HT1080 (cell line): Measurements from ENCODE around the gene F7. TPM values are rescaled to one million over a fixed set of nuclear protein-coding genes. Genes with fewer than 3 reads are reported as not detected.
"Not testable (repeated sequence)": the region's sequence is repeated elsewhere in the genome, so short reads cannot be mapped to it uniquely, and the experiment has no call there.

Experiments used
- DNase-seq: peaks from one replicate; pipeline ENCODE4 v3.0.0-alpha.2; 2015; ENCODE audit warnings: low read depth
- total RNA-seq: library from RNA; depleted of rRNA; stranded (reverse); fragments of >200 nt; shearing (Covaris generic); gene quantifications from 2 replicates; pipeline ENCODE4 v1.2.3, GENCODE V29; 2014

The F7 gene
- total RNA-seq, 1 experiment from 2014 or later = 0.10 TPM

DNA sequence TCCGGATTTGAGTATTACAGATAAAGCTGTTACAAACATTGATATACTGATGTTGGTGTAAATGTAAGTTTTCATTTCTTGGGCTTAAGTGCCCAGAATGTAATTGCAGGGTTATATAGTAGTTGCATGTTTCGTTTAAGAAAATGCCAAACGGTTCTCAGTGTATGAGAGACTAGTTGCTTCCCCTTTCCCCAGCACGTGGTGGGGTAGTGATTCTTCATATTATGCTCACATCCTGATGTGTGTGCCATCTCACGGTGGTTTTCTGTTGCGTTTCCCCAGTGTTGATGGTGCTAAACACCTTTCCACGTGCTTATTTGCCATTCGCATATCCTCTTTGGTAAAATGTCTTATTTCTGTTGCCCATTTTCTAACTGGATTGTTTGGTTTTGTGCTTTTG, 34.7 kb upstream of the F7 start:
- no peak for DNase-seq

DNA sequence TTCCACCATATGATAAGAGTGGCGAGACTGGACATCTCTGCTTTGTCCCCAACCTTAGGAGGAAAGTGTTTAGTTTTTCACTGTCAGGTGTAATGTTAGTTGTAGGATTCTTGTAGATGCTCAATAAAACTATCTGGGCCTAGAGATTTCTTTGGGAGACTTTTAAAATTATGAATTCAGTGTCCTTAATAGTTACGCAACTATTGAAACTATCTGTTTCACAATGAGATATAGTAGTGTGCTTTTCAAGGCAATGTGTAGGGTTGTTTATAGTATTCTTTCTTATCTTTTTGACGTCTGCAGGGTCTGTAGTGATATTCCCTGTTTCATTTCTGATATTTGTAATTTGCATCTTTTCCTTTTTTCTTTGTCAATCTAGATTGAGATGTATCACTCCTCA, 33.2 kb upstream of the F7 start:
- no peak for DNase-seq

DNA sequence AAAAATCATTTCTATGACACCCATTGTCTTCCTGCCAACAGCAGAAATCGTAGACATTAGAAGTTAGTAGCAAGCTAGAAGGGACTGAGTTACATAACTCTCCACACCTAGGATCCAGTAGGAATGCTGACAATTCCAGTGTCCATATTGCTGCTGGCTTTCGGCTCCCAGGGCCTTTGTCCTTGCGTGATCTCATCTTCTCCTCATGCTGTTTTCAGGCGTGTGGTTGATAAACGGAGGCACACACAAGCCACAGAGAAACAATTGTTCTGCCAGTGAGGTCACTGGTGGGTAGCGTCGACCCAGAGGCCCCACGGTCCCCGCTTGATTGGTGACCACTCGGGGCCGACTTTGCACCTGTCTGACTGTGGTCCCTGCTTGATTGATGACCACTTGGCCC, 31.6 kb upstream of the F7 start:
- DNase-seq = no peak

DNA sequence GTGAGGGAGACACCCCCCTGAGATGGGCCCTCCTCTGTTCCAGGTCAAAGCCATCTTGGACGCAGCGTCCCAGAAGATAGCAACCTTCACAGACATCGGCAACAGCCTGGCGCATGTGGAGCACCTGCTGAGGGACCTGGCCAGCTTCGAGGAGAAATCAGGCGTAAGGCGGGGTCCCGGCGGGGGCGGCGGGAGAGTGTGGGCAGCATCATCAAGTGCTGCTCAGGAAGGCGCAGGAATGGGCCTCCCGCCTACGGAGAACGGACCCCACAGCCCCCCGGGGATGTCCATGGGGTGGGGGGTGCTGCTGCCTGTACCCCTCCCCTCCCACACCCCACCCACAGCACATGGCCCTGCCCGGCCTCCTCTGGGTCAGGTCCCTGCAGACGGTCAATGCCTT, 31.2 kb upstream of the F7 start:
- no peak for DNase-seq

DNA sequence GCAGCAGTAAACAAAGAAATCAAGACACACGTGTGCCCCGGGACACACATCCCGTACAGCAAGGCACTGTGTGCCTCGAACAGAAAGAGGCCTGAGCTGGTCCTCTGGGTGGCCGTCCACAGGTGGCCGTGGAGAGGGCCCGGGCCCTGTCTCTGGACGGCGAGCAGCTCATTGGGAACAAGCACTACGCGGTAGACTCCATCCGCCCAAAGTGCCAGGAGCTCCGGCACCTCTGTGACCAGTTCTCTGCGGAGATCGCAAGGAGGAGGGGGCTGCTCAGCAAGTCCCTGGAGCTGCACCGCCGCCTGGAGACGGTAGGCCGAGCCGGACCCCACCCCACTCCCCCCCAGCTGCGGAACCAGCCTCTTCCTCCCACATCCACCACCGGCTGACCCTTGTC, 30.7 kb upstream of the F7 start:
- no peak for DNase-seq

DNA sequence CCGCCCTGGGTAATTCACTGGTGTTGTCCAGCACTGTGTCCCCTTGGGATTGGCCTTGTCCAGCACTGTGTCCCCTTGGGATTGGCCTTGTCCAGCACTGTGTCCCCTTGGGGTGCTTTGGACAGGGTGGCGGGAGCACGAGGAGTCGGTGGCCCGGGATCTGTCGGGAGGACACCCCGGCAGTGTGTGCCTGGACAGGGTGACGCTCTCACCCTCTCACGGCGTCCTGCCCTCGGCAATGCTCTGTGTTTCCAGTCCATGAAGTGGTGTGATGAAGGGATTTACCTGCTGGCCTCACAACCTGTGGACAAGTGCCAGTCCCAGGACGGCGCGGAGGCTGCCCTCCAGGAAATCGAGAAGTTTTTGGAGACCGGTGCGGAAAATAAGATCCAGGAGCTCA, 29.9 kb upstream of the F7 start:
- DNase-seq = no peak

DNA sequence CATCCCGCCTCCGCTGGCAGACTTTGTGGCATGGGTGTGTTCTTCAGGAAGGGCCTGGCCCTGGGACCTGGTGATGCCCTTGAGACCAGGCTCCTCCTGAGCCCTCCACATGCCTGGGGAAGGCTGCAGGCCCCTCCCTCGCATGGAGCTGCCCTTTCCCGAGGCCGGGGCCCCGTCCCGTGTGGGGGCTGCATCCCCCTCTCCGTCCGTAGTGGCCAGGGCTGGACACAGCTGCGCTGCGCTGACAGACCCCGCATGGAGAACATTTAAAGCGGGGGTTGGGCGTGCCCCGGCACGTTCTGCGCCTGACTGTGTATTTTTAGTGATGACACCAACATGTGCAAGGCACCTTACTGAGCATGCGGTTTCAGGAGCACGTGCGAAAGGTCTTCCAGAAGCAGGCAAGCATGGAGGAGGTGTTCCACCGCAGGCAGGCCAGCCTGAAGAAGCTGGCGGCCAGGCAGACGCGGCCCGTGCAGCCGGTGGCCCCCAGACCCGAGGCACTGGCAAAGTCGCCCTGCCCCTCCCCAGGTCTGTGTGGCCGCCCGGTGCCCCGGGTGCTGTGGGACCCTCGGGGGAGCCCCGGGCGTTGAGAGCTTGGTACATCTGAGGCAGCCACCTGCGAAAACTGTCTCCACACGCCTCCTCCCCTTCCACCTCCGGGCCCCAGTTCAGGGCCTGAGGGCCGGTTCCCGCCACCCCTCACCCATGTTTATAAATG, 28.8 kb upstream of the F7 start:
- no peak for DNase-seq

DNA sequence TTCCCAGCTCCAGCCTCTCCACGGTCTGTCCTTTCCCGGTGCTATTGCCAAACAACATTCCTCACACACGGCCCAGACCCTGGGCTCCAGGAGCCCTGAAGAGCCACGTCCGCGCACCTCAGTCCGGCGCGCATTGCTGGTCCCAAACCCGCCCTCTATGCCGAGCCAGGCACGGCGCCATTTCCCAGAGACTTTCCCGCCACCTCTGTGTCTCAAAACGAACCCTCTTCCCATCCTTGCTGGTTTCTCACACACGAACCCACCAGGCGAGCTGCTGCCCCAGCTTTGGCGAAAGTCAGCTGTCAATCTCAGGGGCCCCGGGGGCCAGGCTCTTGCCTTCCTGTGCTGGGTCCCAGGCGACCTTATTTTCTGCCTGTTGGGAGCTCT, 28.0 kb upstream of the F7 start:
- DNase-seq = no peak

DNA sequence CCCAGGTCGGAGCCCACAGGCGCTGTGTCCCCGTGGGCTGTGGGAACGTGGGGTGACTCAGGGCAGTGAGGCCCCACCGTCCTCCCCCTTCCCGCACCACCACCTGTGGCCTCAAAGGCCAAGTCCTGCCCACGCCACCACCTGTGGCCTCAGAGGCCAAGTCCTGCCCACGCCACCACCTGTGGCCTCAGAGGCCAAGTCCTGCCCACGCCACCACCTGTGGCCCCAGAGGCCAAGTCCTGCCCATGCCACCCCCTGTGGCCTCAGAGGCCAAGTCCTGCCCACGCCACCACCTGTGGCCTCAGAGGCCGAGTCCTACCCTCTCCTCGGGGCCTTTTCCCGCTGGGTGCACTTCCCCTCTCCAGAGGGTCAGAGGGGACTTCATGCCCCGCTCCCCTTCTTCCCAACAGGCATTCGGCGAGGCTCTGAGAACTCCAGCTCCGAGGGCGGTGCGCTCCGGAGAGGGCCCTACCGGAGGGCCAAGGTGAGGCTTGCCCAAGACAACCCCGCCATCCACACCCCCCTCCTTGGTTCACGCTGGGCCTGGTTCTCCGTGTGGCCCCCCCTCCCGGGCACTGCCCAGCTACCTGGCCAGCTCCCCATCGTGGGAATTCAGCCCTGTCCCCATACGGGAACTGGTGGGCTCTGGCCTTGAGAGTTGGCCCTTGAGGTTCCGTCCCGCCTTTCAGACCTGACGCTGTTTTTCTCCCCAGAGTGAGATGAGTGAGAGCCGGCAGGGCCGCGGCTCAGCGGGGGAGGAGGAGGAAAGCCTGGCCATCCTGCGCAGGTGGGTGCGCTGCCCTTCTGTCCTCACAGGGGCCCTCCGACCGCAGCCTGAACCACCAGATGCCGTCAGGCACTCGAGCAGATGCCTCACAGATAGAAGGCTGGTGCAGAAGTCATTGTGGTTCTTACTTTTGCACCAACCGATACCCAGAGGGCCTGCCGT, 27.4 kb upstream of the F7 start:
- DNase-seq = no peak

DNA sequence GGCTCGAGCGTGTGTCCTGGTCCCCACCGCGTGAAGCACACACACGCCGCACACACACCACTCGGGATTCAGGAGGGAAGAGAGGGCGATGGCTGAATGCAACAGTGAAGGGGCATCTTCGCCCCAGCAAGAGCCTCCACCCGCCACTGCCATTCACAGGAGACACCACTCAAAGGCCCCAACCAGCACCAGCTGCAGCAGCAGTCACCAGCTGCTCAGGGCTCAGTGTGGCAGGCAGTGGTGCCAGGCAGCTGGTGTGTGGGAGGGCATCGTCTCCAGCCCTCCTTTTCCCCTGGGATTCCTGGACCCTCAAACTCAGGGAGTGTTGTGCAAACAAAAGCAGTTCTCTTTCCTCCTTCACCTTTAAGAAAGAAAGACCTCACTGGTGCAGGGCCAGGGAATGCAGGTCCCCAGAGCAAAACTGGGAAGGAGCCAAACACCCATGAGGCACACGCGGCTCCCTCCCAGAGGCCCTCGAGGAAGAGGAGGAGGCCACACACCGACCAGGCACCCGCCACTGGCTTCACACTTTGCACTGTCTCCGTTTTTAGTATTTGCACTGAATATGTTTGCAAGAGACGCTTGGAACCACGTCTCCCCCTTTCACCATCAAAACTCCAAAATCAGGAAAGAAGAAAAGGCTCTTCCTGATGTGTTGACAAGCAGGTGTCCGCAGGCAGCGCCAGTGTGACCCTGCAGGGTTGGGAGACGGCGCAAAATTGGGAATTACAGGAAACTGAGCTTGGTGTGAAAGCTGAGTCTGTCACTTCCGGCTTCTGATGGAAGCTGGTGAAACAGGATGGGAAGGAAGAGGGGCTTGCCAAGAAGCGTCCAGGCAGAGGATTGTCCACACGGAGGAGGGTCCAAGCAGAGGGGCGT, 26.4 kb upstream of the F7 start:
- DNase-seq = no peak

DNA sequence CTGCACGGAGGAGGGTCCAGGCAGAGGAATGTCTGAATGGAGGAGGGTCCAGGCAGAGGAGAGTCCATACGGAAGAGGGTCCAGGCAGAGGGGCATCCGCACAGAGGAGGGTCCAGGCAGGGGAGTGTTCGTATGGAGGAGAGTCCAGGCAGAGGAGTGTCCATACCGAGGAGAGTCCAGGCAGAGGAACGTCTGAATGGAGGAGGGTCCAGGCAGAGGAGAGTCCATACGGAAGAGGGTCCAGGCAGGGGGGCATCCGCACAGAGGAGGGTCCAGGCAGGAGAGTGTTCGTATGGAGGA, 25.9 kb upstream of the F7 start:
- DNase-seq = not testable (repeated sequence)

DNA sequence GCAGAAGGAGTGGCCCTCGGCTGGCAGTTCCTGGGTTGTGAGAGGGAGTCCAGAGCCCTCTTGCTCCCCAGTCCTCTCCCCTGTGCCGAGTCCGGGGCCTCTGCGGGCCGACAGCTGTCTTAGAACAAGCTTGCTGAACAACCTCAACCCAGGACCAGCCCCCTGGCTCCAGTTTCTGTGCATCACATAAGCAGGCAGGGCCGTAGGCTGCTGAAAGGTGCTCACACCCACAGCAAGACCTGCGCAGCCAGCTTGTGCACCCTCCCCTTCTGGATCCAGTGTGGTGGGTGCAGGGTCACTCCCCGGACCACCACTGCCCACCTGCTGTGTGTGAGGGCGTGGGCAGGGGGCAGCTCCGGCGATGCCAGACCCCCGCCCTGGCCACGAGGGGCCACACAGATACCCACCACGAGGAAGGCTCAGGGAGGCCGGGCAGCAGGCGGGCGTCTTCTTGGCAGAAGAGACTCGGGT, 25.2 kb upstream of the F7 start:
- DNase-seq = no peak

DNA sequence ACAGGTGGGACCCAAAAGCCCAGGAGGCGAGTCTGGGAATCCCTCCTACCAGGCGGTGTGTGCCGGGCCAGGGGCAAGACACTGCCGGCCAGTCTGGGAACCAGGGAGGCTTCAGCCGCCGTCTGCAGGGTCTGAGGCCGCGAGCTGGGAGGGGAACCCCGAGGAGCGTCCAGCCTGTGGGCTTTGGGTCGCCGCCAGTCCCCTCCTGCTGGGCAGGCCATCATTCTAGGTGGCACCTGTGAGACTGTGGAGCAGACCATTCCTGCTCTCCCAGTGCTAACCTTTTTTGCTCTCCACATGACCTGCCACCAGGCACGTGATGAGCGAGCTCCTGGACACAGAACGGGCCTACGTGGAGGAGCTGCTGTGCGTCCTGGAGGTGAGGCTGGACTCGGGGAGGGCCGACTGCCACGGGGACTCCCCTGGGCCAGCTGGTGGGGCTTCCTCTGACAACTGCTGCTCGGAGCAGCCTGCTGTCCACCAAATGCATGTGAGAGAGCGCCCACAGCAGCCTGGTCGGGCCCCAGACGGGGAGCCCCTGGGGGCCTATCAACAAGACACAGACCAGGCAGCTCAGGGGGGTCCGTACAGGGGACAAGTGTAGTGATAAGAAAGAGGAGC, 24.6 kb upstream of the F7 start:
- no peak for DNase-seq

DNA sequence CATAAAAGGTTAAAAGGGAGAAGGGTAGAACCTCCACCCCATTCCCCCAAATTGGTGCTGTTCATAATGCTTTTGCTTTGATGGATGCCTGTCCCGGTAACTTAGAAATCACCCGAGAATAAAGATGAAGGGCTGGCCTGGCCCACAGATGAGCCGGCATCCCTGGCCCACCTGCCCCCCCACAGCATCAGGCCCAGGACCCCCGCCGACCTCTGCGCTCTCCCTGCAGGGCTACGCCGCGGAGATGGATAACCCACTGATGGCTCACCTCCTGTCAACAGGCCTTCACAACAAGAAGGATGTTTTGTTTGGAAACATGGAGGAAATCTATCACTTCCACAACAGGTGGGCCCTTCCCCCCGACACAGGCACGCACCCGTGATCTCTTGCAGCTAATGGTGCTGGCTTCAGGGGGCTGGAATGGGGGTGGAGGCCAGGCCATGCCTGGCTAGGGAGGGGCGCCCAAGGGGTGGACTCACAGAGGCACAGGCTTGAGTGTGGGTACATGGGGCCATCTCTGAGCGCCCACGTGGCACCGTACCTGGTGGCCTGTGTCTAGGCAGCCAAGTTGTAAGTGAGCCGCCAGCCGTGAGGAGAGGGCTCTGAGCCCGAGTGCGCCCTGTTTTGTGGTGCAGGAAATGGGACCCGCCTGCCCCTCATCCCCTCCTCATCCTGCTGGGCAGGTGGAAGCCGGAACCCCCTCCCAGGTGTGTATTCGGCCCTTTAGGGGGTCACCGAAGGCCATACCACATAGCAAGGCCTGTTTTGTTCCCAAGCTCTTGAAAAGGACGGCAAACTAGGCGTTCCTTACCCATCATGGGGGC, 23.2 kb upstream of the F7 start:
- no peak for DNase-seq

DNA sequence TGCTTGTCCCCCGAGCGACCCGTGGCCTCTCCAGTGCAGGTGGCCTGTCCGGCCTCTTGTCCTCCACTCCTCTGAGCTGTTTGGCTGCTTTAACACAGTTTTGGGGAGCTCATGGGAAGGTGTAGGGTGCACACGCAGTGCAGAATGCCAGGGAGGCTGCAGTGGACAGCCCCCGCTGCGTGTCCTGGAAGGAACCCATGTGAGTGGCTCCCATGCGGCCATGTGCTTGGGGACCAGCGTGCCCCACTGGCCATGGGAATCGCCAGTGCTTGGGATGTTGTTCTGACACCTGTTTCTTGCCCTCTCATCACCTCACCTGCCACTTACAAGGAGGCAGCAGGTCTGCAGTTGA, 22.6 kb upstream of the F7 start:
- DNase-seq = no peak

DNA sequence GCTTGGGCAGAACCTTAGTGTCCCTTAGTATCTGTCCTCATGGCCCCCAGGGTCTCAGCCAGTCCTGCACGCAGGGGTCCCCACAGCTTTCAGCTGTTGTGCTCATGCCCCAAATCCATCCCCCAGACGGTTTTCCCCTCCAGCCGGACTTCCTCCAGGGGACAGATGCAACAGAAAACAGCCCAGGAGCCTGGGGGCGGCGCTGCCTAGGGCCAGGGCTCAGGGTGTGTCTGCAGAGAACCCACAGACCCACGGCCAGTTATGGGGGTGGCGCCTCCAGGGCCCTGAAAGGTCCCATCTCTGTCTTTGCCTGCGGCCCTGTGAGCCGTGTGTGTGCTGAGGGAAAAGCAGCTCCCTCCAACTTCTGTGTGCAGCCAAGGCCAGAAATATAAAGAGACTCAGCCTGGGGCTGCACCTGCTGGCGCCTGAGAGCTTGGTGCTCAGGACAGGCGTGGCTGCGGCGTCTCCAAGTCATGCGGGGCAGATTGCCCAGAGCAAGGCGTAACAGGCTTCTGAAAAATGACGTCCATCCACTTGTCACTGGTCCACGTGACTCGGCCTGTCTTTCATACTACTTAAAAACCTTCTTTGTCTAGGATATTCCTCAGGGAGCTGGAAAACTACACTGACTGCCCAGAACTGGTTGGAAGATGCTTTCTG, 22.1 kb upstream of the F7 start:
- peak; percentile 38 for DNase-seq

DNA sequence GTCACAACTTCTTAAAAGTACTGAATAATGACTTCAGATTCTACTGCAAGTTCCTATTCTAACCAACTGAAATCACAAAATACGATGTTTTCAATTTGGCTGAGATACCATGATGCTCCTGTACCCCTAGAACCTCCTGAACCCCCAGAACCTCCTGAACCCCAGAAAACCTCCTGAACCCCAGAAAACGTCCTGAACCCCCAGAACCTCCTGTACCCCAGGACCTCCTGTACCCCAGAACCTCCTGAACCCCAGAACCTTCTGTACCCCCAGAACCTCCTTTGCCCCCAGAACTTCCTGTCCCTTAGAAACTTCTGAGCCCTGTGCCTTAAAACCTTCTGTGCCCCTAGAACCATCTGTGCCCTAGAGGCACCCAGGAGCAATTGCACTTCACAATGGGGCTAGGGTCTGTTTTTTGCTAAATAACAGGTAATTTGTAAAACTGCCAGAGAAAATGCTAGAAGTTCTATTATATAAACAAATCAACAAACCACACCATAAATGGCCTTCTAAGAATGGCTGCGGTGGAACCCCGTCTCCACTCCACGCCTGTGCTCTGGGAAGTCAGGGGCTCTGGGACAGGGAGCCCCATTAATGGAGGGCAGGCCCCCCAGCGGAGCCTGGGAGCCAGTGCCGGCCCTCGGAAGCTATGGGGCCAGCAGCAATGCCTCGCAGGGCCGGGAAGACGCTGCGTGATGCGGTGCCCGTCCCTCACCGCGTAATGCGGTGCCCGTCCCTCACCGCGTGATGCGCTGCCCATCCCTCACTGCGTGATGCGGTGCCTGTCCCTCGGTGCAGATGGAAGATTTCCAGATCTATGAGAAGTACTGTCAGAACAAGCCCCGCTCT, 21.3 kb upstream of the F7 start:
- DNase-seq = no peak

DNA sequence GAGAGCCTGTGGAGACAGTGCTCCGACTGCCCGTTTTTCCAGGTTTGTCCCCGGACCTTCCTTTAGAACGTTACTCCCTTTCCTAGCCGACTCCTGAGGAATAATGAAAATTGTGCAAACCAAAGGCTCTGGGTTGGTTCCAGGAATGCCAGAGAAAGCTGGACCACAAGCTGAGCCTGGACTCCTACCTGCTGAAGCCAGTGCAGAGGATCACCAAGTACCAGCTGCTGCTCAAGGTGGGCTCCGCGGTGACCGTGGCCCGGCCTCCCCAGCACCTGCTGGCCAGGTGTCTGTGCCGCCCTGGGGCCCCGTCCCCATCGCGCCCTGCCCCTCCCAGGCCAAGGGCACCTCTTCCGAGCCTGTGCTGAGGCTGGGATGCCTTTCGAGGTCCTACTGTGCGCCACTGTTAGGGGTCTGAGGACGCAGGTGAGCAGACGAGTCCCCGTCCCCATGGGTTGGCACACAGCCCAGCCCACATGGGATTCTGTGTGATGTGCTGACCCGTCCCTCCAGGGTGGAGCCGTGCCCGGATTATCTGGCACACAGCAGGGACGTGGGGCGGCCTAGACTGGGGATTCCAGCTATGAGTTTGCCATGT, 20.5 kb upstream of the F7 start:
- DNase-seq = no peak
